Measurements from ENCODE around the gene LGR6. TPM values are rescaled to one million over a fixed set of nuclear protein-coding genes. Genes with fewer than 3 reads are reported as not detected.
"Not testable (repeated sequence)": the region's sequence is repeated elsewhere in the genome, so short reads cannot be mapped to it uniquely, and the experiment has no call there.

LGR6 gene, protein sequence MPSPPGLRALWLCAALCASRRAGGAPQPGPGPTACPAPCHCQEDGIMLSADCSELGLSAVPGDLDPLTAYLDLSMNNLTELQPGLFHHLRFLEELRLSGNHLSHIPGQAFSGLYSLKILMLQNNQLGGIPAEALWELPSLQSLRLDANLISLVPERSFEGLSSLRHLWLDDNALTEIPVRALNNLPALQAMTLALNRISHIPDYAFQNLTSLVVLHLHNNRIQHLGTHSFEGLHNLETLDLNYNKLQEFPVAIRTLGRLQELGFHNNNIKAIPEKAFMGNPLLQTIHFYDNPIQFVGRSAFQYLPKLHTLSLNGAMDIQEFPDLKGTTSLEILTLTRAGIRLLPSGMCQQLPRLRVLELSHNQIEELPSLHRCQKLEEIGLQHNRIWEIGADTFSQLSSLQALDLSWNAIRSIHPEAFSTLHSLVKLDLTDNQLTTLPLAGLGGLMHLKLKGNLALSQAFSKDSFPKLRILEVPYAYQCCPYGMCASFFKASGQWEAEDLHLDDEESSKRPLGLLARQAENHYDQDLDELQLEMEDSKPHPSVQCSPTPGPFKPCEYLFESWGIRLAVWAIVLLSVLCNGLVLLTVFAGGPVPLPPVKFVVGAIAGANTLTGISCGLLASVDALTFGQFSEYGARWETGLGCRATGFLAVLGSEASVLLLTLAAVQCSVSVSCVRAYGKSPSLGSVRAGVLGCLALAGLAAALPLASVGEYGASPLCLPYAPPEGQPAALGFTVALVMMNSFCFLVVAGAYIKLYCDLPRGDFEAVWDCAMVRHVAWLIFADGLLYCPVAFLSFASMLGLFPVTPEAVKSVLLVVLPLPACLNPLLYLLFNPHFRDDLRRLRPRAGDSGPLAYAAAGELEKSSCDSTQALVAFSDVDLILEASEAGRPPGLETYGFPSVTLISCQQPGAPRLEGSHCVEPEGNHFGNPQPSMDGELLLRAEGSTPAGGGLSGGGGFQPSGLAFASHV
- 0.11 TPM for polyA plus RNA-seq (2013, experiment 1 of 2; ENCODE audit: insufficient read length)
- 0.19 TPM for polyA plus RNA-seq (2013, experiment 2 of 2; ENCODE audit: insufficient read length)

DNA sequence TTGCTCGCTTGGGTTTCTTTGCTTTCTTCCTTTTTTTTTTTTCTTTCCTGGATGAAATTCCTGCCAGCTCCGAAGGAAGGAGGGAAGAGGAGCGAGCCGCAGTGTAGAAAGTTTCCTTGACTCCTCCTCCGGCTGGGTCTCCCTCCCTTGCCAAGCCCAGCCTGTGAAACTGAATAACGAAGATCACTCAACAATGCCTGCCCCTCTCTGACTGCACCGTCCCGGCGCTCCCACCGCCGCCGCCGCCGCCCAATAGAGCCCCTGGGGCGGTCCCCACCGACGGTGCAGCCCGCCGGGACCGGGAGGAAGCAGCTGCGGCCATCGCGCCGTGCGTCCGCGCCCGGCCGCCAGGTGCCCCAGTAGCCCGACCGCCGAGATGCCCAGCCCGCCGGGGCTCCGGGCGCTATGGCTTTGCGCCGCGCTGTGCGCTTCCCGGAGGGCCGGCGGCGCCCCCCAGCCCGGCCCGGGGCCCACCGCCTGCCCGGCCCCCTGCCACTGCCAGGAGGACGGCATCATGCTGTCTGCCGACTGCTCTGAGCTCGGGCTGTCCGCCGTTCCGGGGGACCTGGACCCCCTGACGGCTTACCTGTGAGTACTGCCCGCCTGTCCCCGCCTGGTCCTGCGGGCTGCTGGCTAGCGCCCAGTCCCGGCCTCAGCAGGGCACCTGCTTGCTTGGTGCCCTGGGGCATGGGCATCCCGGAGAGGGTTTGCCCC, at the start of gene LGR6:
TSS of gene LGR6 (plus strand) at position 186 of the 714 bp plus-strand sequence. CDS start at position 377, 191 bp downstream.
- DNase-seq, result peak; percentile 10

DNA sequence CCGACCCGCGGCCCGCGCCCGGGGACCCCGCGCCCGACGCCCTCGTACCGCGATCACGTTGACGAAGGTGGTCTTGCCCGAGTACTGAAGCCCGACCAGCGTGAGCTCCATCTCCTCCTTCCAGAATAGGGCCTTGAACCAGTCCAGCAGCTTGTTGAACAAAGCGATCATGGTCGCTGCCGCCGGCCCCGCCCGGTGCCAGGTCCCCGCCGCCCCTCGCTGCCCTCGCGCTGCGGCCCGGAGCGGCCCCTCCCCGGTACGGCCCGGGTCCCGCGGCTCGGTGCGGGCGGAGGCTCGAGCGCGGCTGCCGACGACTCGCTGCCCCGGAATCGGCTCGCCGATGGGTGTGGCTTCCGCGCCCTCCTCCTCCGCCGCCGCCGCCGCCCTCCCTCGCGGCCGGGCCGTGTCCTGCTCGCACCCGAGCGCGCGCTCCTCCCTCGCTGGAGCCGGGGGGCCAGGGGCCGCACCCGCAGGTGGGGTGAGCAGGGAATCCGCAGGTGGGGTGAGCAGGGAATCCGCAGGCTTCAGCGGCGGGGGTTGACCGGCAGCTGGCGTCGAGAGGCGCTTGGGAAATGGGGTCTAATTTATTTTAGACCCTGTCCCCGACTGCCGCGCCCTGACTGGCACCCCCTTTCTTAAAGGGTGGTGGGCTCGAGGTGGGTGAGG, 49.1 kb upstream of the LGR6 start, which contains the start of gene ARL8A:
TSS of gene ARL8A (minus strand) at position 336 of the 666 bp plus-strand sequence. CDS start at position 171, 165 bp downstream.
- DNase-seq, result peak; percentile 53

DNA sequence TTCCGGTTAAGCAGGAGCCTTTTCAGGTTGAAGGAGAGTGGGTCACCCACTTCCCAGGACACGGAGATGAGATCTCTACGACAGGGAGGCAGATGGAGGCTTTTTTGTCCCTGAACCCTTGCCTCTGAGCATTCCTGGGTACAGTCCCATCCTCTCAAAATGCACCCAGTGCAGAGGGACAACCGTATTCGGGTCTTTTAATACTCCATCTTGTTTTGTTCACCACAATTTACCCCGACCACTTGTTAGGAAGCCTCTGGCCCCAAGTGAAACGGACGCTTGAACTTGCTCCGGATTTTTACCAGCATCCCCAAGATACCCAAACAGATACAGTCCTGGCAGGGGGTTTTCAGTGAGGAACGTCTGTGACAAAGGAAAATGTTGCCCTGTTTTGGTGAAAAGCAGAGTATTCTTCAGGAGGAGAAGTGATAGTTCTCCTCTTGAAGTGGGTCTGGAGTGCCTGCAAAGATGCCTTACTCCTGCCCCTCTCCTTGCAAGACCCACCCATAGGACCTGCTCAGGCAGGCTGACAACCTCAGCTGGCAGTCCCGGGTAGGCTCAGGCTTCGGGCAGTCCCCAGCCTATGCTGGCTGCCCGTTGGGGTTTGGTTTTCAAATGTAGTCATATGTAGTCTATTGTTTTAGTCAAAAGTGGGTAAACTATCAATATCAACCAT, 48.4 kb upstream of the LGR6 start:
- DNase-seq, result no peak

DNA sequence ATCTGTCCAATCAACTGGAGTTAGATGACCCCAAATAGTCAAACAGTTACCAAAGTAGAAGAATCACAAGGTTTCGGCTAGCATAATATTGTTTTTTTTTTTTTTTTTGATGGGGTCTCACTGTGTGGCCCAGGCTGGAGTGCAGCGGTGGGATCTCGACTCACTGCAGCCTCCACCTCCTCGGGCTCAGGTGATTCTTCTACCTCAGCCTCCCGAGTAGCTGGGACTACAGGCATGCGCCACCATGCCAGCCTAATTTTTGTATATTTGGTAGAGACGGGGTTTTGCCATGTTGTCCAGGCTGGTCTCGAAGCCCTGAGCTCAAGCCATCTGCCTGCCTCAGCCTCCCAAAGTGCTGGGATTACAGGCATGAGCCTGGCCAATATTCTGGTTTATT, 47.9 kb upstream of the LGR6 start:
- not testable (repeated sequence) for DNase-seq

DNA sequence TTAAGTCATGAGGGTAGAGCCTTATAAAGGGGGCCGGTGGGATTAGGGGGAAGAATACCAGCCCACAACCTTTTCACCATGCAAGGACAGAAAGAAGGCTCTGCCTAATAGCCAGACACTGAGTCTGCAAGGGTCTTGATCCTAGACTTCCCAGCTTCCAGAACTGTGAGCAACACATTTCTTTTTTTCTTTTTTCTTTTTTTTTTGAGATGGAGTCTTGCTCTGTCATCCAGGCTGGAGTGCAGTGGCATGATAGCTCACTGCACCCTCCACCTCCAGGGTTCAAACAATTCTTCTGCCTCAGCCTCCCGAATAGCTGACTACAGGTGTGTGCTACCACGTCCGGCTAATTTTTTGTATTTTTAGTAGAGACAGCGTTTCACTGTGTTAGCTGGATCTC, 47.3 kb upstream of the LGR6 start:
- no peak for DNase-seq

DNA sequence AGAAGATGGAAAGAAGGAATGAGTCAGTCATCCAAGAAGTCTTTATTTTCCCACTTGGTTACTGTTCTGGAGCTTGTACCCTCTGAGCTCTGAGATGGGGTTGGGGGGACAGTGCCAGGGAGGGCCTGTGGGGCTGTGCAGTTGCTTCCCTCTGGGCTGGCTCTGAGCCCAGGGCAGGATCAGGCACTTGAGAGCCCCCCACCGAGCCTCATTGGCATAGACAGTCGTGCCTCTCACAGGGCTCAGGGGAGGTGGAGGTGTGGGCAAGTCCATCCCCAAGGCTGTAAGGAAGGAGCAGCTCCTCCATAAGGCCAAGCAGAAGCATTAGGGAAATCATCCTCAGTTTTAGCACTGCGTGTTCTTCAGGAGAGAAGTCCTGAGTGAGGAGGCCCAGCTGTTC, 46.6 kb upstream of the LGR6 start:
- no peak for DNase-seq

DNA sequence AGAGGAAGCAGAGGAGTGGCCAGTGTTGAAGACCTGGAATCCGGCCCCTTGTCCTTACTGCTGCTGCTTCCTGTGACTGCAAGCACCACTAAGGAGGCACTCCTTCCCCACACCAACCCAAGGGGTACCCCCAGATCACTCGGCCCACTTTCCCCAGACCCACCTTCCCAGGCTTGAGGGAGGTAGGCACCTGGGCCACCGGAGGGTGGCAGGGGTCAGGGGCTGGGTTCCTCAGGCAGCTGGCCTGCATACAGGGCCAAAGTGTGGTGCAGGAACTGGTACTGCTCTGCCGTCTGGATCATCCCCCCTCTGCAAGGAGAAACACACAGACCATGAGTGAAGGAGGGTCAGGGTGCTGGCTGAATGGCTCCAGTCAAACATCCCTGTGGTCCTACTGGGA, 45.2 kb upstream of the LGR6 start:
- DNase-seq, result no peak

DNA sequence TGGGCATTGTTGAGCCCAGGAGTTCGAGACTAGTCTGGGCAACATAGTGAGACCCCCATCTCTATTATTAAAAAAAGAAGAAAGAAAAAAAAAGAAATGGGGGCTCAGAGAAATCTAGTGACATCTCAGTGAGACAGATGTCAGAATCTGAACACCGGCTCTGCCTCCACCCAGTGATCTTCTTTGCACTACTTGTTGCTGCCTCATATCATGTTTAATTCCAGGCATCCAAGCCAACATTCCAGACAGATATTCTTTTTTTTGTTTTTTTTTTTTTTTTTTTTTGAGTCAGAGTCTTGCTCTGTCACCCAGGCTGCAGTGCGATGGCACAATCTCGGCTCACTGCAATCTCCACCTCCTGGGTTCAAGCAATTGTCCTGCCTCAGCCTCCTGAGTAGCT, 44.0 kb upstream of the LGR6 start:
- DNase-seq, result peak; percentile 60

DNA sequence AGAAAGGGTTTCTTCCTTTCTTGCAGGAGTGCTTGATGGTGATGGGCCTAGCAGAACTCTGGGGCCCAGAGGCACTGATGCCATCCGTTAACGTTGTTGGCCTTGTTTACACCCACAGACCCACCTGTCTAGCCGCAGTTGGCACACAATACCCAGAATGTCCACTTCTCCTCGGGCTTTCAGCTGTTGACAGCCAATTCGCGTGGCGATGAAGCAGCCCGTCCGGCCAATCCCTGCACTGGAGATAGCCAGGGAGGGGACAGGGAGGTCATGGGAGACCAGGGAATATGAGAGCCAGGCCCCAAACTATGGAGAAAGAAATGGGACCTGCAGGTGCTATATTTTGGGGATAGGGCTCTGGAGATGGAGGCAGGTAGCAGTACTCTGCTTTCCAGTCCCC, 43.4 kb upstream of the LGR6 start:
- DNase-seq, result no peak

DNA sequence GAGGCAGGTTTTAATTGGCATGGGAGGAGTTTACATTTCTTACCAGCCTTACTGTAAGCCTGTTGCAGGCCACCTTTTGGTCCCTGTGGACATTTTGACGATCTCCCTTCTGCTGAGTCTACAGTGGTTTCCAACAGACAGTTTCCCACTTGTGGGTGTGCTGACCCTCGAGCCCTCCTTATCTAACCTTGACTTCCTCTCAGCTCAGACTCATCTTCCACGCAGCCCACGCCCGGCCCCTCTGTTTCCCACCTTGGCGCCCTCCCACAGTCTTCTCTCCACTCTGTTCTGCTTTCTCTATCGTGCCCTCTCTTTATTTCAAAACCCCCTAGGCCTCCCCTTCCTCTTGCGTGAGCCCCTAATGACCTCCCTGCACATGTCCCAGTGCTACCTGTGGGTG, 43.0 kb upstream of the LGR6 start:
- no peak for DNase-seq

DNA sequence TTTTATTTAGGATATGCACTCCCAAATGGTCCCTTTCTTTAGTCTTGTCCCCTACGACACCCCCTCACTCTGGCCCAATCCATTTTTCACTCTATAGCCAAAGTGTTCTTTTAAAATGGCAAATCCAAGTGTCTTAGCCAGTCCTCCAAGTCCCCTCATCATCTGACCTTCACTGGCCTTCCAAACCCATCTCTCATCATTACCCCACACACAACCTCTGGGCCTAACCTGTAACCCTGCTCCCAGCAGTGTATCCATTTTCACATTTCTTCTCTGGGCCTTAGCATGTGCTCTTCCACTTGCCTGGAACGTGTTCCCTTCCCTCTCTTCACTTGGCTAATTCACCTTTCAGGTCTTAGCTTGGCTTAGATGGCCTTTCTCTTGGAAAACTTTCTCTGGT, 42.6 kb upstream of the LGR6 start:
- no peak for DNase-seq

DNA sequence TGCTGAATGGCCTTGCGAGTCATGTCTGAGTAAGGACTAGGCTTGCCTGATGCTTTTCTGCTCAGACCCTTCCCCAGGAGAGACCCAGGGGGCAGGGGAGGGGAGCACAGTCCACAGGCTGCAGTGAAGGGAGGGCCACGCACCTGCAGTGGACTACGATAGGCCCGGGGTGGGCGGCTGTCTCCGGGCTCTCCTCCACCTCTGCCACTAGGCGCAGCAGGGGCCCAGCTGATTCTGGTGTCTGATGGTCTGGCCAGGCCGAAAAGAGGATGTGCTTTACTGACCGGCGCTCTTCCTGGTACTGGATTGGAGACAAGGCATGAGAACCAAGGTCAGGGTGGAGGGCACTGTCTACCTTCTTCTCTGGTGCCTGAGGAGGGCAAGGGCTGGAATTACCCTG, 41.2 kb upstream of the LGR6 start:
- no peak for DNase-seq

DNA sequence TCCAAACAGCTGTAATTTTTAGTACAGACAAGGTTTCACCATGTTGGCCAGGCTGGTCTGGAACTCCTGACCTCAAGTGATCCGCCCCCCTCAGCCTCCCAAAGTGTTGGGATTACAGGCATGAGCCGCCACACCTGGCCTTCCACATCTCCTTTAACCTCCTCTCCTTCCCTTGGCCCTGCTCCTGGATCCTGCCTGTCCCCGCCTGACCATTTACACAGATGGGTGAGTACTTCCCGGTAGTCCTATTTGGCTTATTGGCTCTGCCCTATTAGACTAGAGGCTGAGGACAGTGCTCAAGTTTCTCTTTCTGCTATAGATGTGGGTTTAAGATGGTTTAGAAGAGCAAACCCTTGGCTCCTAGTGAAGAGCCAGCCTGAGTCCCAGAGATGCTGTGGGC, 40.3 kb upstream of the LGR6 start:
- DNase-seq, result no peak

DNA sequence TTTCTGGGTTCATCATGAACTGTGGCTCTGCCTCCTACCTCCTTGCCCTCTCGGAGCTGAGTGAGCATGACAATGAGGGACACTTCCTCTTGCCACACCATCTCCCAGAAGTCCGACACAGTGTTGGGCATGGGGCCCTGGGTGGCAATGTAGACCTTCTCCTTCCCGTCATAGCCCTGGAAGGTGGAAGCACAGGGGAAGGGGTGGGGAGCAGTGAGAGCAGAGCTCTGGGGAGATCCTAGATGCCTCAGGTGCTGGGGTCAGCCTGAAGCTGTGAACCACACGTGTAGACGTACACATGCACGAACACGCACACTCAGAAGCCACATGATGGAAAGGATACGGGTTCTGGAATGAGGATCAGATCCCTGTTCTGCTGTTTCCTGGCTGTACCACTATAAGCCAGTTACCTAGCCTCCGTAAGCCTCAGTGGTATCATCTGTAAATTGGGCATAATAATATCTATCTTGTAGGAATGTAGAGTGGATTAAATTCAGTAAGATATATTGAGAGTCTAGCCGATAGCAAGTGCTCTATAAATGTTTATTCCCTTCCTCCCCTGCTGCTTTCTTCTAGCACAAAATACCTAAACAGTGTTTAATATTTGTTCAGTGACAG, 39.3 kb upstream of the LGR6 start:
- DNase-seq, result no peak

DNA sequence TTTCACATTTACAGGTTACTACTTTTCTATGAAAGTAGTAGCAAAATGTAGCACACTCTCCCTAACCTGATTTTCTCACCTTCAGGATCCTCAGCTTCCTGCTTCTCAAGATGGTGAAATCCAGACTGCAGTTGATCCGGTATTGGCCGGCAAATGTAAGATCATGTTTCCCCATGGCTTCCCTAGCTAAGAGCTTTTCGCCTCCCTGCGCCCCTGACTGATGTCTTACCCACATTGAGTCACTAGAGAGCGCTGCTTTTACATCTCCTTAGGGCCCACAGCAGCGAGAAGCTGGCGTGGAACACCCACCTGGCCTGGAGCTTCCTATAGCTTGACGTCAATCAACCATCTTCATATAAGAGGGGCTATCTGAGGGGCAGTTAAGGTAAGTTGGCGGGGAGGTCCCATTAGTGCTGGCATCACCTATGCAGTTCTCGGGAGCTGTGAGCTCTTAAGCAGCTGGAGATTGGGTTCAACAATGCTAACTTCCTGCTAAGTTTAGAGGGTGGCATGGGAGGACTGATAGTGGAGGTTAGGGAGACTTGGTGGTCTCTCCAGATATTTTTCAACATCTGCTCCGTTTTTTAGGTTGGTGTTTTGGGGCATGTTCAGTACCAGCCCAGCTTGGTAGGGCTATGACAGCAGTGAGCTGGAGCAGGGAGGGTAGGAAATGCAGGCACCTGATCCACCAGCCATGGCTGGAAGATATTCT, 38.7 kb upstream of the LGR6 start:
- peak; percentile 55 for DNase-seq

DNA sequence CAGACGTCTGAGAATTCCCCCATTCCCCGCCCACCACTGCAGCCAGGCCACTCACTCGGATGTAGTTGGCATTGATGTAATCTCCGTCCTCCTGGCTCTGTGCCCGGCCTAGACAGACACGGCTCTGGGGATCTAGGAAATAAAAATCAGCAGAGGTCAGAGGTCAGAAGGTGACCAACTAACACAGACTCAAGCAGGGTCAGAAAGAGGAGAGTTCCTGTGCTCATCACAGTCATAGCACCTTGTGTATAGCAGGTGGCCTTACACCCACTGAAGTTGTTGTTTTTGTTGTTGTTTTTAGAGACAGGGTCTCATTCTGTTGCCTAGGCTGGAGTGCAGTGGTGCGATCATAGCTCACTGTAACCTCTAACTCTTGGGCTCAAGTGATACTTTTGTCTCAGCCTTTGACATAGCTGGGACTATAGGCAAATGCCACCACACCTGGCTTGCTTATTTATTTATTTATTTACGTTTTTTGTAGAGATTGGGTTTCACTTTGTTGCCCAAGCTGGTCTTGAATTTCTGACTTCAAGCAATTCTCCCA, 38.0 kb upstream of the LGR6 start:
- peak; percentile 24 for DNase-seq

DNA sequence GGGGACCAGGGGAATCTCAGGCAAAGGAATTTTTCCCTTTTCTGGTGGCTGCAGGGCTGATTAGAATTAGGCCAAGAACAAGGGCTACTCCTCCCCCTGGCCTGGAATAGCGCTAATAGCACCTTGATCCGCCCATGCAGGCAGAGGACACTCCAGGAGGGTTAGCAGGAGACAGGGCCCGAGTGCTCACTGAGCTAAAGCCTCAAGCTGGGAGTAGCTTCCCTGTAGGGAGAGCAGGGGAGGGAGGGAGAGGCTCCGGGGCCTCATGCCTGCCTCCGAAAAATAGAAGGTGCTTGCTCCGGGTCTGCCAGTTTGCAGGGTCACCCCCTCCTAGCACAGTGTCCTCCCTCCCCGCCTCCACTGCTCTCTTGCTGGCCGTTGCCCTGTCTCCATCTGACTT, 37.0 kb upstream of the LGR6 start:
- DNase-seq, result no peak

DNA sequence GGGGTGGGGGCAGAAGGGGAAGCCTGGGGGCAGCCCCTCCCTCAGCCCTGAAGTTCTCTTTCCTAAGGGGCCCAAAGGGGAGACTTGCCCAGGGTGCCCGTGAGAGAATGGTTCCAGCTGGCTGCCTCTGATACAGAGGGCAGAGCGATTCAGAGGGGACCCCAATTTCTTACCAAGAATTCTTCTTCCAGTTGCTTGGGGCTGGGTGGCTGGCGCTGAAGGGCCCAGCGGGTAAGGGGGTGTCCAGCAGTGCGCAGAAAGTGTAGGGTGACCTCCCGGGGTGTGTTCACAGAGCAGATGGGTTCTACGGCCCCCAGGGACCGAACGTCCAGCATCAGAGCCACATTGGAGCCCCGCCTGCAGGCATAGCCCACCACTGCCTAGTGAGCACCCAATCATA, 35.7 kb upstream of the LGR6 start:
- DNase-seq, result no peak

DNA sequence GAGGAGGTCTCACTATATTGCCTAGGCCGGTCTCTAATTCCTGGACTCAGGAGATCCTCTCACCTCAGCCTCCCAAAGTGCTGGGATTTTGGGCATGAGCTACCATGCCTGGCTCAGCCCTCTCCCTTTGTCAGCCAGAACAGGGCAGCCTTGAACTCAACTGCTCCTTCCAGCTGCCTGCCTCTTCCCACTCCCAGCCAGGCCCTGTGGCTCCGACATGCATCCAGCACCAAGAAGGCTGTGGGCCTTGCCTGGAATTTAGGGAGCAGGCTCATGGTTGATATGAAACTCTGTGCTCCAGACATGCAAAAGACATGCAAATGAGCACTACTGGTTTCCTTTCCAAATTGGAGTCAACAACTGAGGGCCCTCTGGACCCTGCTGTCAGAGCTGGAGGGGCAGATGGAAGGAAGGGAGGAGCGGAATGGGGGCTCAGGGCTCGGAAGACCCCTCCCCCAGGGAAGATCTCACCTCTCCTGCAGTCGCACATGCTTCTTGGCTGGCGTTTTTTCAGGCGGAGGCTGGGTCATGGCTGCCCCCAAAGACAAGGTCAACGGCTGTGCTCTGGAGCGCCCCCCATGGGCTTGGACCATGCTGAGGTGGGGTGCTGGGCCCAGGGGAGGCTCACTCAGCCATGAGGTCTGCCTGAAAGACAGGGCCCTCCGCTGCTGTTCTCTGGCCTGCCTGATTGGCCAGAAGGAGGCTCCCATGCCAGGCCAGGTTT, 34.6 kb upstream of the LGR6 start:
- no peak for DNase-seq

Data from fibroblast of skin of back (primary cell).